Liver (tissue), 9 donors: ENCODE data around the gene KLHL12. TPM values are rescaled to one million over a fixed set of nuclear protein-coding genes. Genes with fewer than 3 reads are reported as not detected.

Experiments
- DNase-seq: peaks from one replicate; pipeline ENCODE4 v3.0.0-alpha.2; 2017; ENCODE audit warnings: low spot score
- H3K27ac ChIP-seq, 2 donors: one replicate each; pipeline ENCODE4 v1.7.0; 2013; ENCODE audit warnings: inconsistent platforms in 2 of 2, low read length in 2 of 2, control low read depth in 1 of 2, low read depth in 1 of 2, mild to moderate bottlenecking in 1 of 2
- H3K27me3 ChIP-seq, 4 donors: one replicate each; pipeline versions ENCODE4 v1.6.1 to v1.7.0; 2013; ENCODE audit warnings: low read length in 3 of 4, inconsistent platforms in 1 of 4, mild to moderate bottlenecking in 1 of 4, moderate library complexity in 1 of 4; ENCODE audit not compliant: control insufficient read depth in 4 of 4, insufficient read depth in 4 of 4
- H3K36me3 ChIP-seq, 4 donors: one replicate each; pipeline versions ENCODE4 v1.6.1 to v1.7.0; 2013; ENCODE audit warnings: low read length in 3 of 4, mild to moderate bottlenecking in 3 of 4, low read depth in 1 of 4, moderate library complexity in 1 of 4; ENCODE audit not compliant: control insufficient read depth in 4 of 4, insufficient read depth in 3 of 4
- H3K4me1 ChIP-seq, 4 donors: one replicate each; pipeline versions ENCODE4 v1.6.1 to v1.7.0; 2013; ENCODE audit warnings: low read length in 3 of 4, mild to moderate bottlenecking in 3 of 4, moderate library complexity in 1 of 4; ENCODE audit not compliant: control insufficient read depth in 4 of 4, insufficient read depth in 4 of 4
- H3K4me3 ChIP-seq, 3 donors: one replicate each; pipeline versions ENCODE4 v1.6.1 to v1.7.0; 2013; ENCODE audit warnings: low read length in 3 of 3, control low read depth in 1 of 3, low read depth in 1 of 3, mild to moderate bottlenecking in 1 of 3
- H3K9ac ChIP-seq, 2 donors: one replicate each; pipeline ENCODE4 v1.7.0; 2013; ENCODE audit warnings: low read length in 2 of 2, mild to moderate bottlenecking in 2 of 2, moderate library complexity in 2 of 2, control low read depth in 1 of 2, low read depth in 1 of 2
- H3K9me3 ChIP-seq, 4 donors: one replicate each; pipeline versions ENCODE4 v1.6.1 to v1.7.0; 2013; ENCODE audit warnings: low read length in 3 of 4; ENCODE audit not compliant: control insufficient read depth in 4 of 4
- ATF3 ChIP-seq: IDR thresholded peaks from 2 replicates; pipeline ENCODE4 v1.6.1; 2016; ENCODE audit warnings: antibody characterized with exemption
- CTCF ChIP-seq: fragments of 150-350 bp; IDR thresholded peaks from 2 replicates; pipeline ENCODE4 v1.5.1; 2017; ENCODE audit warnings: improper control_type of control experiment, low read depth, low read length; ENCODE audit not compliant: missing input control
- EGR1 ChIP-seq, 2 donors: IDR thresholded peaks; 2 replicates each; pipeline ENCODE4 v1.6.1; 2016 to 2018; ENCODE audit warnings: antibody characterized with exemption in 2 of 2, low read depth in 2 of 2
- FOXA1 ChIP-seq: IDR thresholded peaks from 2 replicates; pipeline ENCODE4 v1.6.1; 2016; ENCODE audit warnings: antibody characterized with exemption
- FOXA2 ChIP-seq: IDR thresholded peaks from 2 replicates; pipeline ENCODE4 v1.6.1; 2016; ENCODE audit warnings: antibody characterized with exemption
- GABPA ChIP-seq, 2 donors: IDR thresholded peaks in 1 of 2; conservative IDR thresholded peaks in 1 of 2; 2 replicates each; pipeline ENCODE4 v1.6.1; 2016; ENCODE audit warnings: antibody characterized with exemption in 2 of 2, mild to moderate bottlenecking in 1 of 2, moderate library complexity in 1 of 2
- HNF4A ChIP-seq, 2 donors: conservative IDR thresholded peaks; 2 replicates each; pipeline ENCODE4 v1.6.1; 2016; ENCODE audit warnings: antibody characterized with exemption in 2 of 2, mild to moderate bottlenecking in 2 of 2
- HNF4G ChIP-seq: IDR thresholded peaks from 2 replicates; pipeline ENCODE4 v1.6.1; 2016; ENCODE audit warnings: antibody characterized with exemption
- JUND ChIP-seq, 2 donors: IDR thresholded peaks; 2 replicates each; pipeline ENCODE4 v1.6.1; 2016; ENCODE audit warnings: antibody characterized with exemption in 2 of 2
- MAX ChIP-seq: IDR thresholded peaks from 2 replicates; pipeline ENCODE4 v1.6.1; 2016; ENCODE audit warnings: antibody characterized with exemption
- NR2F2 ChIP-seq: IDR thresholded peaks from 2 replicates; pipeline ENCODE4 v1.6.1; 2016; ENCODE audit warnings: antibody characterized with exemption
- RAD21 ChIP-seq, 2 donors: IDR thresholded peaks; 2 replicates each; pipeline ENCODE4 v1.6.1; 2016; ENCODE audit warnings: antibody characterized with exemption in 2 of 2, mild to moderate bottlenecking in 2 of 2
- REST ChIP-seq: IDR thresholded peaks from 2 replicates; pipeline ENCODE4 v1.6.1; 2016; ENCODE audit warnings: antibody characterized with exemption, mild to moderate bottlenecking
- RXRA ChIP-seq, 2 donors: IDR thresholded peaks; 2 replicates each; pipeline ENCODE4 v1.6.1; 2017 to 2018; ENCODE audit warnings: antibody characterized with exemption in 2 of 2, mild to moderate bottlenecking in 1 of 2
- SP1 ChIP-seq: IDR thresholded peaks from 2 replicates; pipeline ENCODE4 v1.6.1; 2018; ENCODE audit warnings: antibody characterized with exemption, mild to moderate bottlenecking
- TAF1 ChIP-seq: conservative IDR thresholded peaks from 2 replicates; pipeline ENCODE4 v1.6.1; 2016; ENCODE audit warnings: antibody characterized with exemption, mild to moderate bottlenecking
- YY1 ChIP-seq: IDR thresholded peaks from 2 replicates; pipeline ENCODE4 v1.6.1; 2016; ENCODE audit warnings: antibody characterized with exemption, mild to moderate bottlenecking
- ZBTB33 ChIP-seq: IDR thresholded peaks from 2 replicates; pipeline ENCODE4 v1.6.1; 2016; ENCODE audit warnings: antibody characterized with exemption
- WGBS: extraction: QIAGEN DNeasy Blood & Tissue Kit; methylation state at CpG from one replicate; pipeline ENCODE4 v1.1.7; 2013; 5-methylcytosine and 5-hydroxymethylcytosine counted together
- polyA plus RNA-seq, 2 donors: library from polyadenylated mRNA; stranded (reverse) in 1 of 2; unstranded in 1 of 2; fragments of 200-250 nt in 1 of 2; fragments of >200 nt in 1 of 2; fragmentation: Nextera tagmentation in 1 of 2; extraction: Ambion mirVana in 1 of 2; gene quantifications; one replicate each; pipeline versions ENCODE4 v1.2.1 to v1.2.3, GENCODE V29; 2013 to 2015
- total RNA-seq, 2 donors: library from RNA; depleted of rRNA; stranded (reverse); fragments of >200 nt; gene quantifications; one replicate each; pipeline ENCODE4 v1.2.3, GENCODE V29; 2014
- donor health status: healthy.
- donor health status: healthy.
- donor health status: healthy.
- donor health status: healthy.
- donor health status: healthy.

Gene KLHL12
- total and polyA plus RNA-seq, 4 donors: 7.2 to 17.5 (median 10.4) TPM

GRCh38 chr1:202951437-202951836 lies 24.4 kb upstream of the KLHL12 start:
- no peak overlapping the region for H3K27ac ChIP-seq
- TF ChIP-seq YY1 (no peak), NR2F2 (no peak), REST (no peak), EGR1 (IDR thresholded peaks at IDR 0.05; ENCODE audit: low read depth in 2 of 2) (no peak), HNF4A (conservative IDR thresholded peaks at IDR 0.05) (no peak), FOXA2 (no peak), MAX (no peak), RAD21 (IDR thresholded peaks at IDR 0.05) (no peak), ZBTB33 (no peak), SP1 (no peak), FOXA1 (no peak), HNF4G (no peak), CTCF (no peak), GABPA (IDR thresholded peaks at IDR 0.05 in 1 of 2, conservative IDR thresholded peaks at IDR 0.05 in 1 of 2) (no peak), RXRA (IDR thresholded peaks at IDR 0.05) (no peak), TAF1 (no peak), JUND (IDR thresholded peaks at IDR 0.05) (no peak), ATF3 (no peak)
- H3K27me3 ChIP-seq: no peaks in the 10 kb centered on the region
- 94% methylated on average over 2 of the region's 2 CpGs for WGBS
- no peak overlapping the region for H3K9ac ChIP-seq
- peaks cover 12 to 28% (median 18%) of the 10 kb centered on the region in 4 donors for H3K36me3 ChIP-seq
- peaks cover 10 to 28% (median 18%) of the 10 kb centered on the region in 4 donors for H3K4me1 ChIP-seq
- H3K4me3 ChIP-seq: no peak overlapping the region
- DNase-seq: no peak
- no peaks in the 10 kb centered on the region for H3K9me3 ChIP-seq
